ENCODE results near the gene NECAP2. TPM values are rescaled to one million over a fixed set of nuclear protein-coding genes. Genes with fewer than 3 reads are reported as not detected.

Gene NECAP2
- polyA plus RNA-seq, 6 donors from 2014 or later = 103 to 152 (median 134) TPM

- no peak for ATAC-seq (ENCODE audit: low read depth in 2 of 2)
- no peak for DNase-seq
- Mint-ChIP-seq H3K27ac (no peak within 1 kb of the TSS), H3K27me3 (peaks cover 0 to 17% (median 12%) of the 10 kb centered on the region in 3 donors), H3K4me3 (peak within 1 kb of the TSS in 1 of 8 donors; percentile 88), H3K9me3 (no peaks in the 10 kb centered on the region), H3K4me1 (peaks cover 19 to 24% (median 19%) of the 10 kb centered on the region in 3 donors), H3K36me3 (no peaks in the 10 kb centered on the region)
Measured at GRCh38 chr1:16436946-16437474, 3.5 kb upstream of the NECAP2 start, which contains the start of gene SPATA21. TSS of gene SPATA21 (minus strand) at chr1:16437424. CDS start at chr1:16431371, 6,053 bp downstream.

DNA sequence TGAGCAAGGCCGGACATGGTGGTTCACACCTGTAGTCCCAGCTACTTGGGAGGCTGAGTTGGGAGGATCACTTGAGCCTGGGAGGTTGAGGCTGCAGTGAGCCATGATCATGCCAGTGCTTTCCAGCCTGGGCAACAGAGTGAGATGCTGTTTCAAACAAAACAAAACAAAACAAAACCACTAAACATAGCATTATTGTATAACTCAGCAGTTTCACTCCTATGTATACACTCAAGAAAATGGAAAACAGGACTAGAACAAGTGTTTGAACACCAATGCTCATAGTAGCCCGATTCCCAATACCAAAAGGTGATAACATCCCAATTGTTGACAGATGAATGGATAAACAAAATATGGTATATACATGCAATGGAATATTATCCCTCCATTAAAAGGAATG, 2.0 kb upstream of the NECAP2 start:
- DNase-seq (no peak), ATAC-seq (ENCODE audit: low read depth in 2 of 2) (no peak)
- peak overlapping the region in 1 of 6 donors; percentile 3 for H3K27ac Mint-ChIP-seq
- no peaks in the 10 kb centered on the region for H3K36me3 Mint-ChIP-seq
- peaks cover 0 to 6% (median 0%) of the 10 kb centered on the region in 3 donors for H3K27me3 Mint-ChIP-seq
- peak overlapping the region in 2 of 8 donors; percentile 88 to 94 for H3K4me3 Mint-ChIP-seq
- peaks cover 17 to 33% (median 32%) of the 10 kb centered on the region in 3 donors for H3K4me1 Mint-ChIP-seq
- no peaks in the 10 kb centered on the region for H3K9me3 Mint-ChIP-seq

DNA sequence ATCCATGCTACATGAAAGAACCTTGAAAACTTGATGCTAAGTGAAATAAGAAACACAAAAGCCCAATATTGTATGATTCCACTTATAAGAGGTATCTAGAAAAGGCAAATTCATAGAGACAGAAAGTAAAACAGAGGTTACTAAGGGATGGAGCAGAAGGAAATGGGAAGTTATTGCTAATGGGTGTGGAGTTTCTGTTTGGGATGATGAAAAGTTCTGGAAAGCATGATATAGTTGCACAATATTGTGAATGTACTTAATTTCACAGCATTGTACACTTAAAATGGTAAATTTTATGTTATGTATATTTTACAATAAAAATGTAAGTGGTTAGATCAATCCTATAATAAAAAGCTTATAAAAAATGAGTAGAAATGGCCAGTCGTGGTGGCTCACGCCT, 1.6 kb upstream of the NECAP2 start:
- ATAC-seq (ENCODE audit: low read depth in 2 of 2) (no peak), DNase-seq (no peak)
- Mint-ChIP-seq H3K4me1 (peaks cover 17 to 35% (median 35%) of the 10 kb centered on the region in 3 donors), H3K27me3 (peaks cover 0 to 6% (median 0%) of the 10 kb centered on the region in 3 donors), H3K36me3 (peaks cover 0 to 2% of the 10 kb centered on the region in 2 donors), H3K4me3 (peak overlapping the region in 5 of 8 donors; percentile 34 to 94 (median 72)), H3K9me3 (no peaks in the 10 kb centered on the region), H3K27ac (peak overlapping the region in 1 of 6 donors; percentile 3)

DNA sequence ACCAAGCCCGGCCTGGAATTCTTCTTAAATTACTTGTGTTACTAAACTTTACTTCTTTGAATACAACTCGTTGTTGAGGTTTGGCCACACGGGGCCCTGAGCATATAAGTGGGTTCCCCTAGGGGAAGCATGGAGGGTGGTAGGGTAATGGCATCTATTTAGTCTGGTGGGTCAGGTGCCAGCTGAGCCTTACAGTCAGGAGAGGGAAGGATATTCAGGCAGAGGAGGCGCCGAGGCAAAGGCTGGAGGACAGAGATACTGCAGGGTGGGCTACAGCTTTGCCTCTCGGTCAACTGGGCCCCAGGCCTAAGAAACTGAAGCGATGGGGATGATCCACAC, 424 bp upstream of the NECAP2 start:
- Mint-ChIP-seq H3K27me3 (peaks cover 0 to 4% (median 0%) of the 10 kb centered on the region in 3 donors), H3K36me3 (peaks cover 7 to 8% of the 10 kb centered on the region in 2 donors), H3K4me1 (peaks cover 21 to 41% (median 35%) of the 10 kb centered on the region in 3 donors), H3K9me3 (no peaks in the 10 kb centered on the region), H3K27ac (peak overlapping the region; percentile 95 to 98 (median 97)), H3K4me3 (peak overlapping the region; percentile 88 to 99 (median 94))
- DNase-seq (no peak), ATAC-seq (ENCODE audit: low read depth in 2 of 2) (peak; percentile 4 to 6)

DNA sequence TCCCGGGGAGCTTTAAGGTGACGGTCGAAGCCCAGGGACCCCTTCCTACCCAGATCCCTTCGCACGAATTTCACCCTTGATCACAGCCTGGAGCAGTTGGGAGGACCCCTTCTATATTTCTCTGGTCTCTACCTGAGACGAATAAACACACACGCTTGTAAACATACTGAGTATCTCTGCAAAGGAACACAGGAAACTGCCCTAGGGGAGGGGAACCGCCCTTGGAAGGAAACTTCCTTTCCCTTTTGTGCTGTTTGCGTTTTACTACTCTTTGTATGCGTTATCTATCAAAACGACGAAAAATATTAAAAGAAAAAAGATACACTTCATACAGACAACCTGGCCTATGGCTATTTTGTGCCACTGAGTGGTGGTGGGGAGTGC, 750 bp downstream of the NECAP2 start:
- no peaks in the 10 kb centered on the region for H3K27me3 Mint-ChIP-seq
- H3K27ac Mint-ChIP-seq = peak overlapping the region; percentile 95 to 98 (median 97)
- peaks cover 21 to 41% (median 35%) of the 10 kb centered on the region in 3 donors for H3K4me1 Mint-ChIP-seq
- peak overlapping the region; percentile 88 to 99 (median 94) for H3K4me3 Mint-ChIP-seq
- DNase-seq (no peak), ATAC-seq (ENCODE audit: low read depth in 2 of 2) (peak; percentile 9 to 21)
- H3K36me3 Mint-ChIP-seq = peaks cover 7 to 8% of the 10 kb centered on the region in 2 donors
- no peaks in the 10 kb centered on the region for H3K9me3 Mint-ChIP-seq

DNA sequence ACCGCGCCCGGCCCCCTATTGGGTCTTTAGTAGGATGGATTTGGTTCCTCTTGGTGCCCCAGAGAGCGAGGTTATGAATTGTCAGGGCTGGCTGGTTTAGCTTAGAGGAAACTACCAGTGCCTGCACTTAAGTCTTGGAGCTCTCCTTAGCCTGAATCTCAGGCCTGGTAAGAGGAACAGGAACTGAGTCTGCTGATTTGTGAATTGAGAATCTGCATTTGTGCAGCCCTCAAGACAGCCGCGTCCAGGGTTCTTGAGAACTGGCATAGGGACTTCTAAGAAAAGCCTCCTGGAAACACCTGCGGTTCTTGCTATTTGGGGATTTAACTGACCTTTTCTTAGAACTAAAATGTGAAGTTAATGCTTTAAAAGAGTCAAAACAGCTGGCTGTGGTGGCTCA, 1.7 kb downstream of the NECAP2 start:
- H3K9me3 Mint-ChIP-seq = no peaks in the 10 kb centered on the region
- H3K27me3 Mint-ChIP-seq = no peaks in the 10 kb centered on the region
- peak overlapping the region in 4 of 6 donors; percentile 54 to 97 (median 90) for H3K27ac Mint-ChIP-seq
- peaks cover 7 to 8% of the 10 kb centered on the region in 2 donors for H3K36me3 Mint-ChIP-seq
- DNase-seq (no peak), ATAC-seq (ENCODE audit: low read depth in 2 of 2) (no peak)
- H3K4me1 Mint-ChIP-seq = peaks cover 22 to 41% (median 35%) of the 10 kb centered on the region in 3 donors
- H3K4me3 Mint-ChIP-seq = peak overlapping the region; percentile 66 to 99 (median 93)

DNA sequence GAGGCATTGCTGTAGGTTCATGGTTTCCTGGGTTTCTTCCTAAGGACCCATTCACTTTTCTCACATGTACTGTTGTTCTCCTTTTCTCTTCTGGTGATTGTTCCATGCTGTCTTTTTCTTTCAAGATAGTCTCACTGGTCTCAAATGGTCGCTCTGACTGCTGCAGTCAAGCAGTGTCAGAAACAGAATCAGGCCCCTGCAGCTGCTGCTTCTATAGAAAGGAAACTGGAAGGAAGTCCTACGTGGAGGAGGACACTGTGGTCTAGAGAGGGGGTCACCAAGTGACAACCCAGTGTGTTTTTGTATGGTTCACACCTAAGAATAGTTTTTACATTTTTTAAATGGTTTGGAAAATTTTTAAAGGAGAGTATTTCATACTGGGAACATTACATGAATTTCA, 2.4 kb downstream of the NECAP2 start:
- peak overlapping the region in 3 of 6 donors; percentile 68 to 95 (median 88) for H3K27ac Mint-ChIP-seq
- H3K4me3 Mint-ChIP-seq = peak overlapping the region in 4 of 8 donors; percentile 9 to 88 (median 38)
- H3K36me3 Mint-ChIP-seq = peaks cover 7 to 8% of the 10 kb centered on the region in 2 donors
- ATAC-seq (ENCODE audit: low read depth in 2 of 2) (no peak), DNase-seq (no peak)
- H3K4me1 Mint-ChIP-seq = peaks cover 24 to 41% (median 35%) of the 10 kb centered on the region in 3 donors
- H3K9me3 Mint-ChIP-seq = no peaks in the 10 kb centered on the region
- H3K27me3 Mint-ChIP-seq = no peaks in the 10 kb centered on the region

- H3K27ac Mint-ChIP-seq = peak overlapping the region in 1 of 6 donors; percentile 72
Measured at GRCh38 chr1:16443975-16444770, 3.6 kb downstream of the NECAP2 start.

GRCh38 chr1:16445052-16445451, 4.5 kb downstream of the NECAP2 start:
- Mint-ChIP-seq H3K27ac (peak overlapping the region in 1 of 6 donors; percentile 47), H3K4me1 (peaks cover 37 to 49% (median 37%) of the 10 kb centered on the region in 3 donors), H3K27me3 (no peaks in the 10 kb centered on the region), H3K36me3 (peaks cover 16 to 25% of the 10 kb centered on the region in 2 donors), H3K4me3 (peak overlapping the region in 1 of 8 donors; percentile 45), H3K9me3 (no peaks in the 10 kb centered on the region)
- DNase-seq = no peak
- ATAC-seq (ENCODE audit: low read depth in 2 of 2) = no peak

More at GRCh38 chr1:16443975-16444770, 3.6 kb downstream of the NECAP2 start:
- Mint-ChIP-seq H3K27me3 (no peaks in the 10 kb centered on the region), H3K4me3 (peak overlapping the region in 3 of 8 donors; percentile 41 to 52 (median 45)), H3K9me3 (no peaks in the 10 kb centered on the region), H3K4me1 (peaks cover 31 to 43% (median 41%) of the 10 kb centered on the region in 3 donors), H3K36me3 (peaks cover 9 to 19% of the 10 kb centered on the region in 2 donors)
- ATAC-seq (ENCODE audit: low read depth in 2 of 2) = no peak
- no peak for DNase-seq

- ATAC-seq (ENCODE audit: low read depth in 2 of 2) (no peak), DNase-seq (no peak)
- Mint-ChIP-seq H3K36me3 (peaks cover 18 to 25% of the 10 kb centered on the region in 2 donors), H3K4me1 (peaks cover 30 to 42% (median 33%) of the 10 kb centered on the region in 3 donors), H3K9me3 (no peaks in the 10 kb centered on the region), H3K27me3 (no peaks in the 10 kb centered on the region), H3K27ac (peak overlapping the region in 1 of 6 donors; percentile 7), H3K4me3 (no peak overlapping the region)
Measured at GRCh38 chr1:16446116-16446515, 5.6 kb downstream of the NECAP2 start.

DNA sequence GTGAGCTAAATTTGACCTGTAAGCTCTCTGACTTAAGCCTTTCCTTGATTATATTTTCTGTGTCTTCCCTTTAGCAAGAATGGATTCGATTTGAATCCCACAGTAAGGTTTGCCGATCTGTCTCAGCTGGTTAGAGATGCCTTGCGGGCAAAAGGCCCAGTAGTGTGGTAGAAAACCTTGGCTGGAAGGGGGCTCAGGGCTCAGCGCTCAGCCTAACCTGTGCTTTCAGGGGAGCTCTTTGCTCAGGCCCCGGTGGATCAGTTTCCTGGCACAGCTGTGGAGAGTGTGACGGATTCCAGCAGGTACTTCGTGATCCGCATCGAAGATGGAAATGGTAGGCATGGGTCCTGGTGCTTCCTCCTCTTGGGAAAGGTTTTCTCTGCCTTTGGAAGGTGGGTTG, 7.1 kb downstream of the NECAP2 start:
- H3K4me3 Mint-ChIP-seq = no peak overlapping the region
- H3K9me3 Mint-ChIP-seq = no peaks in the 10 kb centered on the region
- peaks cover 15 to 32% (median 28%) of the 10 kb centered on the region in 3 donors for H3K4me1 Mint-ChIP-seq
- ATAC-seq (ENCODE audit: low read depth in 2 of 2) (no peak), DNase-seq (no peak)
- H3K27me3 Mint-ChIP-seq = no peaks in the 10 kb centered on the region
- peaks cover 24 to 33% of the 10 kb centered on the region in 2 donors for H3K36me3 Mint-ChIP-seq
- peak overlapping the region in 1 of 6 donors; percentile 59 for H3K27ac Mint-ChIP-seq

GRCh38 chr1:16449065-16449464, 8.5 kb downstream of the NECAP2 start:
- no peaks in the 10 kb centered on the region for H3K9me3 Mint-ChIP-seq
- H3K27me3 Mint-ChIP-seq = no peaks in the 10 kb centered on the region

DNA sequence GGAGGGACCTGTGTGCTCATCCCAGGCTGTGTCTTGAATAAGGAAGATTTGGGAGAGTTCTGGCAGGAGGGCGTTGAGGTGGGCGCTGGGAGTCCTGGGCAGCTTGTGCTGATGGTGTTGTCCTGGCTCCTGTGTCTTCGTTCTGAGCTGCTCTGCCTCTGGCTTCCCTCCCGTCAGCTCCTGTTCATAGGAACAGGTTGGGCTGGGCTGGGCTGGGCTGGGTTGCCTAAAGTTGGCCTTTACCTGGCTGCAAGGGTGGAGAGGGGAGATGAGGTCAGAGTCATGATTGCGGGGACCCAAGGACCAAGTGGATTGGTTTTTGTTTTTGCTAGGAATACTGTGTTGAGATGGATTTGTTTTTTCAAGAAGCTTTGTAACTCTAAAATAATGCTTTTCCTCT, 9.1 kb downstream of the NECAP2 start:
- Mint-ChIP-seq H3K4me3 (no peak overlapping the region), H3K9me3 (no peaks in the 10 kb centered on the region), H3K36me3 (peaks cover 17 to 26% of the 10 kb centered on the region in 2 donors), H3K27ac (peak overlapping the region in 3 of 6 donors; percentile 19 to 63 (median 53)), H3K27me3 (no peaks in the 10 kb centered on the region), H3K4me1 (peaks cover 0 to 24% (median 17%) of the 10 kb centered on the region in 3 donors)
- ATAC-seq (ENCODE audit: low read depth in 2 of 2) = no peak
- no peak for DNase-seq

More at GRCh38 chr1:16449065-16449464, 8.5 kb downstream of the NECAP2 start:
- Mint-ChIP-seq H3K27ac (peak overlapping the region in 3 of 6 donors; percentile 33 to 53 (median 49)), H3K4me3 (no peak overlapping the region), H3K36me3 (peaks cover 21 to 32% of the 10 kb centered on the region in 2 donors), H3K4me1 (peaks cover 4 to 28% (median 17%) of the 10 kb centered on the region in 3 donors)
- DNase-seq = no peak
- ATAC-seq (ENCODE audit: low read depth in 2 of 2) = no peak

Measured in naive B cell (primary cell).